RWPE2 (cell line): ENCODE results near the gene OSGEPL1.
"Not testable (repeated sequence)": the region's sequence is repeated elsewhere in the genome, so short reads cannot be mapped to it uniquely, and the experiment has no call there.

Source experiments
- ATAC-seq: fragments of 200-7000 bp; cut with Tn5 transposase; 3 replicates; pipeline ENCODE4 v1.9.1; 2021; ENCODE audit warnings: low read depth
- DNase-seq: peaks from one replicate; pipeline ENCODE4 v3.0.0-alpha.2; 2020; ENCODE audit warnings: low spot score
- H3K27ac ChIP-seq: fragments of 450-650 bp; 2 replicates; pipeline ENCODE4 v1.5.1; 2017; ENCODE audit warnings: mild to moderate bottlenecking; ENCODE audit not compliant: poor library complexity, severe bottlenecking
- H3K27me3 ChIP-seq: fragments of 250-450 bp; sonication (Bioruptor Pico); 2 replicates; pipeline ENCODE4 v1.5.1; 2021; ENCODE audit warnings: mild to moderate bottlenecking, moderate library complexity; ENCODE audit not compliant: insufficient read depth, poor library complexity, severe bottlenecking
- H3K36me3 ChIP-seq: fragments of 250-450 bp; sonication (Bioruptor Pico); 2 replicates; pipeline ENCODE4 v1.5.1; 2020; ENCODE audit warnings: low read depth, mild to moderate bottlenecking, moderate library complexity
- H3K4me1 ChIP-seq: fragments of 250-450 bp; sonication (Bioruptor Pico); 2 replicates; pipeline ENCODE4 v1.5.1; 2021; ENCODE audit warnings: mild to moderate bottlenecking, moderate library complexity; ENCODE audit not compliant: insufficient read depth, poor library complexity, severe bottlenecking
- H3K4me3 ChIP-seq: fragments of 250-450 bp; sonication (Bioruptor Pico); 2 replicates; pipeline ENCODE4 v1.5.1; 2021; ENCODE audit warnings: mild to moderate bottlenecking, moderate library complexity; ENCODE audit not compliant: severe bottlenecking
- H3K9me3 ChIP-seq: fragments of 250-450 bp; sonication (Bioruptor Pico); 2 replicates; pipeline ENCODE4 v1.5.1; 2021; ENCODE audit warnings: mild to moderate bottlenecking, moderate library complexity; ENCODE audit not compliant: severe bottlenecking
- CTCF ChIP-seq: fragments of 450-650 bp; IDR thresholded peaks from one replicate; pipeline ENCODE4 v1.5.1; 2017; ENCODE audit warnings: mild to moderate bottlenecking, moderate library complexity; ENCODE audit not compliant: poor library complexity, severe bottlenecking

The OSGEPL1 gene

GRCh38 chr2:189719571-189719970 is 43.0 kb downstream of the OSGEPL1 start:
- ATAC-seq (no peak), DNase-seq (no peak)
- Histone ChIP-seq H3K27me3 (no peaks in the 10 kb centered on the region), H3K27ac (no peak overlapping the region), H3K9me3 (no peaks in the 10 kb centered on the region), H3K36me3 (no peaks in the 10 kb centered on the region), H3K4me1 (no peaks in the 10 kb centered on the region), H3K4me3 (no peak overlapping the region)
- no peak for TF ChIP-seq CTCF

- not testable (repeated sequence) for H3K9me3 ChIP-seq, ATAC-seq, H3K36me3 ChIP-seq, DNase-seq, H3K27ac ChIP-seq, H3K4me3 ChIP-seq, H3K4me1 ChIP-seq, H3K27me3 ChIP-seq
Observed at GRCh38 chr2:189717593-189717992, 45.0 kb downstream of the OSGEPL1 start.

GRCh38 chr2:189709501-189710221 is 52.9 kb downstream of the OSGEPL1 start:
- TF ChIP-seq CTCF, result no peak
- no peaks in the 10 kb centered on the region for H3K9me3 ChIP-seq
- ATAC-seq (no peak), DNase-seq (no peak)
- no peak overlapping the region for H3K4me3 ChIP-seq
- no peak overlapping the region for H3K27ac ChIP-seq
- no peaks in the 10 kb centered on the region for H3K4me1 ChIP-seq
- no peaks in the 10 kb centered on the region for H3K27me3 ChIP-seq
- no peaks in the 10 kb centered on the region for H3K36me3 ChIP-seq

GRCh38 chr2:189702071-189702470 is 60.5 kb downstream of the OSGEPL1 start:
- DNase-seq (no peak), ATAC-seq (no peak)
- Histone ChIP-seq H3K27me3 (no peaks in the 10 kb centered on the region), H3K4me1 (no peaks in the 10 kb centered on the region), H3K4me3 (no peak overlapping the region), H3K36me3 (no peaks in the 10 kb centered on the region), H3K27ac (no peak overlapping the region), H3K9me3 (no peaks in the 10 kb centered on the region)
- no peak for TF ChIP-seq CTCF

- Histone ChIP-seq H3K27ac (no peak overlapping the region), H3K4me1 (no peaks in the 10 kb centered on the region), H3K9me3 (no peaks in the 10 kb centered on the region), H3K27me3 (no peaks in the 10 kb centered on the region), H3K4me3 (no peak overlapping the region), H3K36me3 (no peaks in the 10 kb centered on the region)
- DNase-seq, result no peak
- no peak for TF ChIP-seq CTCF
- no peak for ATAC-seq
Observed at GRCh38 chr2:189700681-189701080, 61.9 kb downstream of the OSGEPL1 start.
